H1 (cell line): Measurements from ENCODE around the gene TSSC4. TPM values are rescaled to one million over a fixed set of nuclear protein-coding genes. Genes with fewer than 3 reads are reported as not detected.

Experiments
- CEBPB ChIP-seq: IDR thresholded peaks from 2 replicates; pipeline ENCODE4 v1.6.1; 2012; ENCODE audit warnings: low read depth, low read length
- EGR1 ChIP-seq: IDR thresholded peaks from 2 replicates; pipeline ENCODE4 v1.6.1; 2011; ENCODE audit warnings: low read depth, low read length, borderline replicate concordance
- EZH2 ChIP-seq: fragments of 200-600 bp; sonication (generic); IDR thresholded peaks from 2 replicates; pipeline ENCODE4 v1.7.1; 2012; ENCODE audit warnings: low read depth, mild to moderate bottlenecking, moderate library complexity, low read length, inconsistent platforms; ENCODE audit not compliant: severe bottlenecking
- KDM1A ChIP-seq: fragments of 200-600, 300-600 bp; sonication (generic); IDR thresholded peaks from 2 replicates; pipeline ENCODE4 v1.7.1; 2016; ENCODE audit warnings: mild to moderate bottlenecking, low read length, borderline replicate concordance
- NANOG ChIP-seq: IDR thresholded peaks from 2 replicates; pipeline ENCODE4 v1.6.1; 2011; ENCODE audit warnings: low read length, low read depth, mild to moderate bottlenecking, inconsistent platforms; ENCODE audit not compliant: insufficient read depth, poor library complexity, severe bottlenecking
- polyA plus RNA-seq, 7 experiments: library from polyadenylated mRNA; depleted of rRNA in 3 of 7; stranded (reverse) in 5 of 7; unstranded in 2 of 7; fragments of >200 nt in 5 of 7; fragments of 200-250 nt in 2 of 7; gene quantifications; 1 replicate in 5 of 7; 2 replicates in 1 of 7; 4 replicates in 1 of 7; pipeline versions ENCODE4 v1.2.1 to v1.2.3, GENCODE V29; 2011 to 2013; ENCODE audit warnings: missing spikeins in 2 of 7, mixed read lengths in 2 of 7
- total RNA-seq: library from RNA; stranded (reverse); fragmentation: NEBNext Ultra II Directional; extraction: Animal tissue kit (Norgen Biotek cat#: 25700); gene quantifications from 2 replicates; pipeline ENCODE4 v1.2.1, GENCODE V29; 2021

Gene TSSC4
- total and polyA plus RNA-seq, 2 of the 8 experiments (the other 6 are each of a cell fraction or from before 2014, with no cell fraction given) = 34.0 to 39.3 TPM

DNA sequence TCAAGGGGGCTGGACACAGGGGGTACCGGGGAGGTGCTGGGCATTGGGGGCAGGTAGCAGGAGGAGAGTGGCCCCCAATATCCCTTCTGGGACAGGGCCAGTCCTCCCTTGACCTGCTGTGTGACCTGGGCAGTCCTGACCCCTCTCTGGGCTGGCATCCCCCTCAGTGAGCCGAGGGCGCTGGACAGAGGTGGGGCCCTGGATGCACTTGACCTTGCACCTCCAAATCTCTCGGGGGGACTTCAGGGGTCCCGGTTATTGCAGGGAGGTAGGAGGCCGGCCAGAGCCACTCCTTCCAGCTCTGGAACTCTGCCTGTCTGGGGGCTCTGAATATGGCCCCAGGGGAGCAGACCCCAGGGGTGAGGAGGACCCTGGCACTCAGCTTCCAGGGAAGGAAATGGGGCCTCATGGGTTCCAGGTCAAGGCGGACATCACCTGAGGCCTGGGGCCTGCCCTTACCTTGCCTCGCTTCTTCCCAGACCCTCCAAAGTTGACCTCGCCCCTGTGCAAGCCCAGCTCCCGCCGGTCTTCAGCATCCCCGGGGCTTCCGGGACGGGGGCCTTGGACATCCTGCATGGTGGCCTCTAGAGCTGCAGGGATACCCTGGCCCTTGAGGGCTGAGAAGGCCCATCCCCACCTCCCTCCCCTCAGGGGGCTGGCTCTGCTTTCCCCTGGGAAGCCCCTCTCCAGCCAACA lies 22.1 kb downstream of the TSSC4 start (continued):
- no peak for TF ChIP-seq KDM1A
- no peak for TF ChIP-seq CEBPB
- TF ChIP-seq EZH2 = no peak
- TF ChIP-seq EGR1 = no peak
- no peak for TF ChIP-seq NANOG
